AG04449 (cell line): ENCODE data around the gene A2ML1.

ENCODE experiments used
- CTCF ChIA-PET: fragments of 350-600 bp; formaldehyde crosslinking; extraction: SDS; loops from one replicate; lab custom pipeline; 2021; ENCODE audit warnings: antibody characterized with exemption; lab: Yijun Ruan, JAX
- POLR2A ChIA-PET: fragments of 400-600, 350-600 bp; formaldehyde crosslinking; extraction: SDS; loops from one replicate; lab custom pipeline; 2020; ENCODE audit warnings: antibody characterized with exemption, inconsistent platforms; lab: Yijun Ruan, JAX
- DNase-seq: peaks from one replicate; pipeline ENCODE4 v3.0.0-alpha.2; 2010; ENCODE audit warnings: low read depth, low spot score
- H3K4me3 ChIP-seq: 2 replicates; pipeline ENCODE4 v1.5.1; 2011; ENCODE audit warnings: low read depth, mild to moderate bottlenecking, control low read depth, low read length
- CTCF ChIP-seq: IDR thresholded peaks from one replicate; pipeline ENCODE4 v1.5.1; 2011; ENCODE audit warnings: mild to moderate bottlenecking, moderate library complexity, low read length, control low read depth, inconsistent platforms; ENCODE audit not compliant: insufficient read depth; ENCODE audit errors: missing control alignments

Gene A2ML1

DNA sequence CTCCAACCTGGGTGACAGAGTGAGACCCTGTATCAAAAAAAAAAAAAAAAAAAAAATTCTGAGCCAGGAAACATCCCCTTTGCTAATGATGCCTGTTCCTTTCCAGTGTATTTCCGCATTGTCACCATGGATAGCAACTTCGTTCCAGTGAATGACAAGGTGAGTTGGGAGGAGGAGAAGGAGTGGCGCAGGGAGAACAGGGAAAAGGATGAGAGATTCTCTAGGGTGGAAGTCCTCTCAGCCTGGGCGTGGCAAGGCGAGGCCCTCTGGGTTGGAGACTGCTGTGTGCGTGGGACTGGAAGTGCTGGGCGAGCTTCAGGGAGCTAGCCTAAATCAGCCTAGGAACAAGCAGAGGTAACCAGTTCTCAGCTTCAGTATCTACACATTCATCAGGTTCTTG lies 7.2 kb downstream of the A2ML1 start:
- POLR2A ChIA-PET, result no interaction called here
- H3K4me3 ChIP-seq, result no peak overlapping the region
- no peak for DNase-seq
- no peak for TF ChIP-seq CTCF
- CTCF ChIA-PET, result no interaction called here

- ChIA-PET POLR2A (no interaction called here), CTCF (interaction anchor here (0.9 kb wide), 1 partner anchor 29 kb away, joined by 7 read pairs; no protein-coding TSS in a partner anchor)
- no peak overlapping the region for H3K4me3 ChIP-seq
- no peak for TF ChIP-seq CTCF
- DNase-seq, result no peak
Measured at GRCh38 chr12:8831116-8831515, 8.7 kb downstream of the A2ML1 start.

DNA sequence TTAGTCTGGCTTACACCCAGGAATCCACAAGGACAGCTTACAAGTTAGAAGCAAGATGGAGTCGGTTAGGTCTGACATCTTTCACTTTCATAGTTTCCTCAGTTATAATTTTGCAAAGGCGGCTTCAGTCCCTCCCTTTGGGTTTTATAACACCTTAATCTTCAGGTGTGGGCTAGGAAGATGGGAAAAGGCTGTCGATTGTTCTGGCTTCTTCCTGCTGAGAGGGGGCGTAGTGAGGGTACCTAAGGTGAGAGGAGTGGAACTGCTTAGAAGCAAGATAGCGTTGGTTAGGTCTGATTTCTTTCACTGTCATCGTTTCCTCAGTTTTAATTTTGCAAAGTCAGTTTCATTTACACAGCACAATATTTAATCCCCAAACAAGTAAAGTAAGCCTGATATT lies 10.1 kb downstream of the A2ML1 start:
- TF ChIP-seq CTCF, result no peak
- DNase-seq, result no peak
- no peak overlapping the region for H3K4me3 ChIP-seq
- ChIA-PET CTCF (no interaction called here), POLR2A (no interaction called here)

DNA sequence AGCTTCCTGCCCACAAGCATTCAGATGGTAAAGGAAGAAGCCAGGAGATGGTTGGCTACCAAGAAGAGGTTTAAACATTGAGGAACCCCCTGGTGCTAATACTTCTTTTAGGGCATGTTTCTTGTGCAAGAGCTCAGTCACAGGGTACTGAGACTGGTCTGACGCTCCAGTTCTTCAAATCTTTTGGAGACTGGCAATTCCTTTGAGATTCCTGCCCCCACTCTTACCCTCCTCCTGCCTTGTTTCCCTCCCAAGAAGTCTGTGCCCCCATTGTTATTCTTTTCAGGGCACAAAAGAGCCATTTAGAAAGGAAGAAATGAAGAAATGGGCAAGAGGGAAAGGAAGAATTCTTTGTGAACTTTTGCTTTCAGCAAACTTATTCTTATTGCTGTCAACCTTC lies 11.8 kb downstream of the A2ML1 start:
- CTCF ChIA-PET, result no interaction called here
- no peak overlapping the region for H3K4me3 ChIP-seq
- no peak for DNase-seq
- TF ChIP-seq CTCF, result no peak
- POLR2A ChIA-PET, result no interaction called here

DNA sequence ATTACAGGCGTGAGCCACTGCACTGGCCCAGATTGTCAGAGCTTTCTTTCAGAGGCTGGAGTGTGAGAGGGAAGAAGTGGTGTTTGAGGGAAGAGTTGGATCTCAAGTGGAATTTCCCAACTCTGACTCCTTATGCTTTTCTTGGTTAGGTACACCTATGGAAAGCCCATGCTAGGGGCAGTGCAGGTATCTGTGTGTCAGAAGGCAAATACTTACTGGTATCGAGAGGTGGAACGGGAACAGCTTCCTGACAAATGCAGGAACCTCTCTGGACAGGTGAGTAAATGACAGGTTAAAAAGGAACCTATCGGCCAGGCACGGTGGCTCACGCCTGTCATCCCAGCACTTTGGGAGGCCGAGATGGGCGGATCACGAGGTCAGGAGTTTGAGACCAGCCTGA lies 14.9 kb downstream of the A2ML1 start:
- POLR2A ChIA-PET, result no interaction called here
- no peak for TF ChIP-seq CTCF
- CTCF ChIA-PET, result interaction anchor here (1.0 to 1.4 kb wide), 2 partner anchors 14 to 53 kb away, joined by 3 to 5 read pairs; no protein-coding TSS in a partner anchor
- DNase-seq, result no peak
- H3K4me3 ChIP-seq, result no peak overlapping the region

DNA sequence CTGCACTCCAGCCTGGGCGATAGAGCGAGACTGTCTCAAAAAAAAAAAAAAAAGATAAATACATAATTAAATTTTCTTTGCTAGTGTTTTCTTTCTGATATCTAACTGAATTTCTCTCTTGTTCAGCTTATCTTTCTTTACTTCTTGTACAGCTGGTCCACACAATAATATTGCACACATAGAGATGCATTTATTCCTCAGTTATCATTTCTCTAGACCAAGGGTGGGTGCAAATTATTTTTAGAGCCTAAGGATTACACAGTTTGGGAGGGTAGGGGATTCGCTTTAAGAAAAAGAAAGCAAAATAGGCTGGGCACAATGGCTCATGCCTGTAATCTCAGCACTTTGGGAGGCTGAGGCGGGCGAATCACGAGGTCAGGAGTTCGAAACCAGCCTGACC lies 17.9 kb downstream of the A2ML1 start:
- no peak for TF ChIP-seq CTCF
- H3K4me3 ChIP-seq, result no peak overlapping the region
- POLR2A ChIA-PET, result no interaction called here
- no peak for DNase-seq
- CTCF ChIA-PET, result no interaction called here
